ENCODE results near the gene NUP214.

- TF ChIP-seq CTCF (IDR thresholded peaks at IDR 0.05): no peak
- no peak for TF ChIP-seq POLR2AphosphoS5 (IDR thresholded peaks at IDR 0.05)
- no peak for TF ChIP-seq EP300 (IDR thresholded peaks at IDR 0.05)
- no peak for TF ChIP-seq POLR2A (IDR thresholded peaks at IDR 0.05)
These were observed 61.2 kb downstream of the NUP214 start for GRCh38 chr9:131186622-131187021.

Measured in gastroesophageal sphincter (tissue), 3 donors.